Endothelial cell of umbilical vein (primary cell): Measurements from ENCODE around the gene ALAS2. TPM values are rescaled to one million over a fixed set of nuclear protein-coding genes. Genes with fewer than 3 reads are reported as not detected.

Experiments
- BruUV-seq: library from RNA; stranded (reverse); fragments of 400-500 nt; replicated peaks from 2 replicates; lab custom pipeline; 2021; lab: Mats Ljungman, UMichigan
- CTCF ChIA-PET: fragments of 300-600, 350-600 bp; sonication (Branson Sonifier 250); formaldehyde crosslinking; loops from one replicate; lab custom pipeline; 2021; ENCODE audit warnings: antibody characterized with exemption, inconsistent platforms; lab: Charles Lee
- POLR2A ChIA-PET: fragments of 300-600, 350-600 bp; sonication (Branson Sonifier 250); formaldehyde crosslinking; loops from one replicate; lab custom pipeline; 2021; ENCODE audit warnings: antibody characterized with exemption, inconsistent platforms; lab: Charles Lee
- DNase-seq: peaks from one replicate; pipeline ENCODE4 v3.0.0-alpha.2; 2011; ENCODE audit warnings: low read depth, low spot score
- FAIRE-seq: peaks from 2 replicates; lab custom pipeline; 2011; peaks lifted over from hg19 to GRCh38; lab: Jason Lieb, UNC
- H2AFZ ChIP-seq: 2 replicates; pipeline ENCODE4 v1.6.0; 2012; ENCODE audit warnings: low read depth, low read length, control low read depth, inconsistent platforms
- H3K27ac ChIP-seq: 2 replicates; pipeline ENCODE4 v1.5.1; 2011; ENCODE audit warnings: low read depth, mild to moderate bottlenecking, control low read depth, low read length, moderate library complexity; ENCODE audit not compliant: insufficient read depth
- H3K27me3 ChIP-seq, 2 experiments: 2 replicates each; pipeline versions ENCODE4 v1.6.0 to v1.6.1; 2011; ENCODE audit warnings: low read length in 2 of 2, mixed read lengths in 1 of 2; ENCODE audit not compliant: control insufficient read depth in 2 of 2, insufficient read depth in 2 of 2
- H3K36me3 ChIP-seq, 2 experiments: 2 replicates in 1 of 2; 3 replicates in 1 of 2; pipeline ENCODE4 v1.5.1; 2011; ENCODE audit warnings: low read length in 2 of 2, mild to moderate bottlenecking in 1 of 2, moderate library complexity in 1 of 2; ENCODE audit not compliant: control insufficient read depth in 2 of 2, insufficient read depth in 2 of 2; ENCODE audit errors: extremely low read depth in 1 of 2
- H3K4me1 ChIP-seq: 3 replicates; pipeline ENCODE4 v1.5.1; 2011; ENCODE audit warnings: mild to moderate bottlenecking, low read length; ENCODE audit not compliant: control insufficient read depth, insufficient read depth; ENCODE audit errors: extremely low read depth
- H3K4me2 ChIP-seq: 2 replicates; pipeline ENCODE4 v1.6.1; 2011; ENCODE audit warnings: low read length, control low read depth, mixed read lengths; ENCODE audit not compliant: insufficient read depth
- H3K4me3 ChIP-seq, 3 experiments: fragments of 200-600 bp in 1 of 3; sonication (generic), shearing (Covaris generic) in 1 of 3; replicated peaks in 1 of 3; 2 replicates each; pipeline ENCODE4 v1.5.1; 2011 to 2016; ENCODE audit warnings: control low read depth in 3 of 3, low read length in 3 of 3, mild to moderate bottlenecking in 2 of 3, inconsistent platforms in 1 of 3, low read depth in 1 of 3, moderate library complexity in 1 of 3; ENCODE audit not compliant: insufficient read depth in 1 of 3
- H3K79me2 ChIP-seq: 2 replicates; pipeline ENCODE4 v1.6.0; 2012; ENCODE audit warnings: low read length, inconsistent platforms; ENCODE audit not compliant: control insufficient read depth, insufficient read depth
- H3K9ac ChIP-seq: replicated peaks from 2 replicates; pipeline ENCODE3; 2011; ENCODE audit warnings: low read length, control low read depth; ENCODE audit not compliant: insufficient read depth; ENCODE audit errors: extremely low read depth
- H3K9me1 ChIP-seq: replicated peaks from 3 replicates; pipeline ENCODE4 v1.6.0; 2011; ENCODE audit warnings: mild to moderate bottlenecking, low read length; ENCODE audit not compliant: control insufficient read depth, insufficient read depth; ENCODE audit errors: extremely low read depth
- H3K9me3 ChIP-seq: replicated peaks from 2 replicates; pipeline ENCODE4 v1.5.1; 2012; ENCODE audit warnings: low read length, inconsistent platforms; ENCODE audit not compliant: control insufficient read depth, insufficient read depth
- H4K20me1 ChIP-seq: replicated peaks from 2 replicates; pipeline ENCODE3; 2011; ENCODE audit warnings: mild to moderate bottlenecking, low read length; ENCODE audit not compliant: control insufficient read depth, insufficient read depth; ENCODE audit errors: extremely low read depth
- EZH2 ChIP-seq: IDR thresholded peaks from 2 replicates; pipeline ENCODE4 v1.6.1; 2012; ENCODE audit warnings: borderline replicate concordance, low read depth, mild to moderate bottlenecking, moderate library complexity, low read length, inconsistent platforms; ENCODE audit not compliant: severe bottlenecking
- FOS ChIP-seq: IDR thresholded peaks from 2 replicates; pipeline ENCODE4 v1.6.1; 2011; ENCODE audit warnings: mild to moderate bottlenecking, low read length, moderate library complexity, borderline replicate concordance; ENCODE audit not compliant: insufficient read depth
- GATA2 ChIP-seq: IDR thresholded peaks from 2 replicates; pipeline ENCODE4 v1.7.0; 2011; ENCODE audit warnings: low read depth, mild to moderate bottlenecking, moderate library complexity, mixed read lengths, low read length; ENCODE audit not compliant: insufficient read length, insufficient read depth
- dilution Hi-C: fragments of 300-500 bp; cut with MboI; formaldehyde crosslinking; loops from one replicate; pipeline ENCODE4 v1.15.0; 2019; ENCODE audit warnings: low sequenced_read_pairs; ENCODE audit not compliant: extremely low pct_ligation_motif_present
- intact Hi-C: fragments of 100-400 bp; cut with micrococcal nuclease; formaldehyde crosslinking; loops from one replicate; pipeline ENCODE4 v1.10.0; 2022
- polyA plus RNA-seq, 4 experiments: library from polyadenylated mRNA; depleted of rRNA in 3 of 4; stranded (reverse) in 3 of 4; unstranded in 1 of 4; fragments of >200 nt; gene quantifications; 2 replicates each; pipeline versions ENCODE4 v1.2.1 to v1.2.3, GENCODE V29; 2011 to 2012; ENCODE audit warnings: missing spikeins in 1 of 4
- total RNA-seq: library from RNA; stranded (reverse); gene quantifications from 2 replicates; pipeline ENCODE4 v1.2.3, GENCODE V29; 2021
- TF ChIP-seq, protein P1 (sequence below), 2 donors: IDR thresholded peaks; 1 replicate in 1 of 2; 2 replicates in 1 of 2; pipeline ENCODE4 v1.5.1; 2011; ENCODE audit warnings: low read length in 2 of 2, mild to moderate bottlenecking in 2 of 2, moderate library complexity in 2 of 2, control low read depth in 1 of 2, inconsistent platforms in 1 of 2, low read depth in 1 of 2; ENCODE audit not compliant: insufficient read depth in 1 of 2; ENCODE audit errors: extremely low read depth in 1 of 2

ALAS2 gene
- total and polyA plus RNA-seq, 2 donors (not counting 3 experiments of a cell fraction or from before 2014, with no cell fraction given), result not detected

- peak overlapping the region; percentile 23 for H3K27ac ChIP-seq
- CTCF ChIA-PET, result interaction anchor here (0.8 to 2.7 kb wide), 2 partner anchors 8 to 13 kb away, joined by 3 to 8 read pairs; partner anchors contain the start of gene APEX2
- no peak overlapping the region for H3K4me3 ChIP-seq
- peaks cover 4 to 9% of the 10 kb centered on the region in 2 experiments for H3K36me3 ChIP-seq
- no peak overlapping the region for H3K9ac ChIP-seq
- no peaks in the 10 kb centered on the region for H3K79me2 ChIP-seq
- H3K4me2 ChIP-seq, result peak overlapping the region; percentile 31
- no peak overlapping the region for H2AFZ ChIP-seq
- peak; percentile 46 for DNase-seq
- no peaks in the 10 kb centered on the region for H3K27me3 ChIP-seq
- FAIRE-seq, result peak; percentile 93
- POLR2A ChIA-PET, result interaction anchor here (0.7 kb wide), 1 partner anchor 368 kb away, joined by 3 read pairs; no protein-coding TSS in a partner anchor
- dilution Hi-C loops (no loop called here), intact Hi-C loops (loop anchor here (2.0 kb wide), 1 partner anchor 49 kb away; no protein-coding TSS in a partner anchor)
- TF ChIP-seq, protein P1, sequence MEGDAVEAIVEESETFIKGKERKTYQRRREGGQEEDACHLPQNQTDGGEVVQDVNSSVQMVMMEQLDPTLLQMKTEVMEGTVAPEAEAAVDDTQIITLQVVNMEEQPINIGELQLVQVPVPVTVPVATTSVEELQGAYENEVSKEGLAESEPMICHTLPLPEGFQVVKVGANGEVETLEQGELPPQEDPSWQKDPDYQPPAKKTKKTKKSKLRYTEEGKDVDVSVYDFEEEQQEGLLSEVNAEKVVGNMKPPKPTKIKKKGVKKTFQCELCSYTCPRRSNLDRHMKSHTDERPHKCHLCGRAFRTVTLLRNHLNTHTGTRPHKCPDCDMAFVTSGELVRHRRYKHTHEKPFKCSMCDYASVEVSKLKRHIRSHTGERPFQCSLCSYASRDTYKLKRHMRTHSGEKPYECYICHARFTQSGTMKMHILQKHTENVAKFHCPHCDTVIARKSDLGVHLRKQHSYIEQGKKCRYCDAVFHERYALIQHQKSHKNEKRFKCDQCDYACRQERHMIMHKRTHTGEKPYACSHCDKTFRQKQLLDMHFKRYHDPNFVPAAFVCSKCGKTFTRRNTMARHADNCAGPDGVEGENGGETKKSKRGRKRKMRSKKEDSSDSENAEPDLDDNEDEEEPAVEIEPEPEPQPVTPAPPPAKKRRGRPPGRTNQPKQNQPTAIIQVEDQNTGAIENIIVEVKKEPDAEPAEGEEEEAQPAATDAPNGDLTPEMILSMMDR (IDR thresholded peaks at IDR 0.05; ENCODE audit: extremely low read depth in 1 of 2, insufficient read depth in 1 of 2, low read depth in 1 of 2, low read length in 2 of 2), result no peak
- TF ChIP-seq EZH2 (no peak), FOS (no peak), GATA2 (no peak)
- no peaks in the 10 kb centered on the region for H3K9me1 ChIP-seq
- H3K4me1 ChIP-seq, result peaks cover 34% of the 10 kb centered on the region
- no TSS peak for BruUV-seq
- H4K20me1 ChIP-seq, result no peaks in the 10 kb centered on the region
- H3K9me3 ChIP-seq, result no peaks in the 10 kb centered on the region
Measured at GRCh38 chrX:55007656-55008055, 23.1 kb downstream of the ALAS2 start.
